ENCODE measurements around the gene MARCHF9. TPM values are rescaled to one million over a fixed set of nuclear protein-coding genes. Genes with fewer than 3 reads are reported as not detected.

The MARCHF9 gene
- total RNA-seq, 1 donor from 2014 or later, result 8.1 TPM

DNA sequence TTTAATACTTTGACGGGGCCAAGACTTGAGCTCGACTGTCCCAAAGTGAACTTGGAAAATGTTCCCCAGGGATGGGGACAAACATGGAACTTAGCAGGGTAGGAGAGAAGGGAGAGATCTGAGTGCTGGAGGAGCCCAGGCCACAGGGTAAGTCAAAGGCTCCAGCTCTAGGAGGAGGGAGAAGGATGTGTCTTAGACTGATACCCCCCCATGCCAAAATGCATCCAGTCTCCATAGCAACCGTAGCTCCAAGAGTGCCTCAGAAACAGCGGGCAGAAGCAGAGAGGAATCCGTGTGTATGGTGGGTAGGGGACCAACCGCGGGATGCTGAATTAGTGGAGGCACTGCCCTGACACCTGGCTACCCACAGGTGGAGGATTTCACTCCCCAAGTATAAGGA, 15.5 kb upstream of the MARCHF9 start:
- H4K20me1 ChIP-seq (ENCODE audit: low read depth), result peaks cover 38% of the 10 kb centered on the region
- peak overlapping the region; percentile 98 for H3K4me2 ChIP-seq
- peaks cover 51% of the 10 kb centered on the region for H3K4me1 Mint-ChIP-seq
- no peaks in the 10 kb centered on the region for H3K36me3 Mint-ChIP-seq
- H3K4me3 ChIP-seq, result peak overlapping the region; percentile 80
- H3K27me3 ChIP-seq, result peaks cover 95% of the 10 kb centered on the region
- H3K9ac ChIP-seq, result no peak overlapping the region
- H3K9me3 Mint-ChIP-seq, result no peaks in the 10 kb centered on the region
- peaks cover 35% of the 10 kb centered on the region for H3K27me3 Mint-ChIP-seq (ENCODE audit: insufficient read depth, low read depth)
- peaks cover 42% of the 10 kb centered on the region for H3F3A ChIP-seq (ENCODE audit: low read depth)
- H3K4me3 Mint-ChIP-seq, result peak overlapping the region; percentile 92
- peaks cover 24% of the 10 kb centered on the region for H3K4me1 ChIP-seq
- peak; percentile 21 for DNase-seq (ENCODE audit: low spot score)
- no peak overlapping the region for H3K27ac Mint-ChIP-seq
- H3K79me2 ChIP-seq (ENCODE audit: low read depth), result no peaks in the 10 kb centered on the region
- no peaks in the 10 kb centered on the region for H3K9me3 ChIP-seq (ENCODE audit: low read depth)
- no peak for TF ChIP-seq EZH2 (IDR thresholded peaks at IDR 0.05)
- TF ChIP-seq, protein P1, sequence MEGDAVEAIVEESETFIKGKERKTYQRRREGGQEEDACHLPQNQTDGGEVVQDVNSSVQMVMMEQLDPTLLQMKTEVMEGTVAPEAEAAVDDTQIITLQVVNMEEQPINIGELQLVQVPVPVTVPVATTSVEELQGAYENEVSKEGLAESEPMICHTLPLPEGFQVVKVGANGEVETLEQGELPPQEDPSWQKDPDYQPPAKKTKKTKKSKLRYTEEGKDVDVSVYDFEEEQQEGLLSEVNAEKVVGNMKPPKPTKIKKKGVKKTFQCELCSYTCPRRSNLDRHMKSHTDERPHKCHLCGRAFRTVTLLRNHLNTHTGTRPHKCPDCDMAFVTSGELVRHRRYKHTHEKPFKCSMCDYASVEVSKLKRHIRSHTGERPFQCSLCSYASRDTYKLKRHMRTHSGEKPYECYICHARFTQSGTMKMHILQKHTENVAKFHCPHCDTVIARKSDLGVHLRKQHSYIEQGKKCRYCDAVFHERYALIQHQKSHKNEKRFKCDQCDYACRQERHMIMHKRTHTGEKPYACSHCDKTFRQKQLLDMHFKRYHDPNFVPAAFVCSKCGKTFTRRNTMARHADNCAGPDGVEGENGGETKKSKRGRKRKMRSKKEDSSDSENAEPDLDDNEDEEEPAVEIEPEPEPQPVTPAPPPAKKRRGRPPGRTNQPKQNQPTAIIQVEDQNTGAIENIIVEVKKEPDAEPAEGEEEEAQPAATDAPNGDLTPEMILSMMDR (IDR thresholded peaks at IDR 0.05), result no peak
- TF ChIP-seq EZH2phosphoT487 (IDR thresholded peaks at IDR 0.05), result no peak
- no peak overlapping the region for H3K27ac ChIP-seq
- H2AFZ ChIP-seq (replicated peaks), result no peak overlapping the region
- no peaks in the 10 kb centered on the region for H3K36me3 ChIP-seq

DNA sequence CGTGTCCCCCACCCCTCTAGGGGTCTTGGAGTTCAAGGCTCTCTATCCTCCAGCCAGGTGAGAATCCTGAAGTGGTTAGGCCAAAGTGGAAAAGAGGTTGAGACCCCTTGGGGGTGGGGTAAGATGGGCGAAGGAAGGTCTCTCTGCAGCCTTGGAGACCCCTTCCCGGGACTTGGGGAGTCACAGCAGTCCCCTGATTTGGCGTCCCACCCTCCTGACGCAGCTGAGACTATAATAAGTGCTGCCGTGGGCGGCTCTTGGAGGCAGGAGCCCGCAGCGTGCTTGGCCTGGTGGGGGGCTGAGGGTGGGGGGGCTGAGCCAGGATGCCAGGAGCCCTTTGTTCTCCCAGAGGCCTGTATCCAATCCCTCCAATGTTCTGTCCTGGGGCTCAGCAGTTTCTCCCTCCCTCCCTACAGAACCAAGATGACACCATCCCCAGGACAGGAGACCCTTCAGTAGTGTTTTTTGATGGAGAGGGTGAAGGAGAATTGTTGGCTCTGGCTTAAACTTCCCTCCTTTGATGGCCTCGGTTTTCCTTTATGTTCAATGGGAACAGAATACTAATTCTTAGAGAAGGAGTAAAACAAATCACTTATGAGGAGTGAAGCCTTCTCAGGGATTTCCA, 14.9 kb upstream of the MARCHF9 start:
- Histone ChIP-seq H3K79me2 (ENCODE audit: low read depth) (no peaks in the 10 kb centered on the region), H4K20me1 (ENCODE audit: low read depth) (peaks cover 31% of the 10 kb centered on the region), H3K27ac (no peak overlapping the region), H2AFZ (replicated peaks) (no peak overlapping the region), H3K9ac (no peak overlapping the region), H3K36me3 (no peaks in the 10 kb centered on the region), H3K27me3 (peaks cover 89% of the 10 kb centered on the region), H3K4me1 (peaks cover 24% of the 10 kb centered on the region), H3K9me3 (ENCODE audit: low read depth) (no peaks in the 10 kb centered on the region), H3K4me2 (peak overlapping the region; percentile 0), H3F3A (ENCODE audit: low read depth) (peaks cover 48% of the 10 kb centered on the region), H3K4me3 (no peak overlapping the region)
- Mint-ChIP-seq H3K36me3 (no peaks in the 10 kb centered on the region), H3K27me3 (ENCODE audit: insufficient read depth, low read depth) (peaks cover 30% of the 10 kb centered on the region), H3K27ac (no peak overlapping the region), H3K4me3 (peak overlapping the region; percentile 92), H3K4me1 (peaks cover 46% of the 10 kb centered on the region), H3K9me3 (no peaks in the 10 kb centered on the region)
- TF ChIP-seq EZH2phosphoT487 (IDR thresholded peaks at IDR 0.05) (no peak), EZH2 (IDR thresholded peaks at IDR 0.05) (no peak)
- TF ChIP-seq, protein P1 (IDR thresholded peaks at IDR 0.05), result no peak
- DNase-seq (ENCODE audit: low spot score), result peak; percentile 23

DNA sequence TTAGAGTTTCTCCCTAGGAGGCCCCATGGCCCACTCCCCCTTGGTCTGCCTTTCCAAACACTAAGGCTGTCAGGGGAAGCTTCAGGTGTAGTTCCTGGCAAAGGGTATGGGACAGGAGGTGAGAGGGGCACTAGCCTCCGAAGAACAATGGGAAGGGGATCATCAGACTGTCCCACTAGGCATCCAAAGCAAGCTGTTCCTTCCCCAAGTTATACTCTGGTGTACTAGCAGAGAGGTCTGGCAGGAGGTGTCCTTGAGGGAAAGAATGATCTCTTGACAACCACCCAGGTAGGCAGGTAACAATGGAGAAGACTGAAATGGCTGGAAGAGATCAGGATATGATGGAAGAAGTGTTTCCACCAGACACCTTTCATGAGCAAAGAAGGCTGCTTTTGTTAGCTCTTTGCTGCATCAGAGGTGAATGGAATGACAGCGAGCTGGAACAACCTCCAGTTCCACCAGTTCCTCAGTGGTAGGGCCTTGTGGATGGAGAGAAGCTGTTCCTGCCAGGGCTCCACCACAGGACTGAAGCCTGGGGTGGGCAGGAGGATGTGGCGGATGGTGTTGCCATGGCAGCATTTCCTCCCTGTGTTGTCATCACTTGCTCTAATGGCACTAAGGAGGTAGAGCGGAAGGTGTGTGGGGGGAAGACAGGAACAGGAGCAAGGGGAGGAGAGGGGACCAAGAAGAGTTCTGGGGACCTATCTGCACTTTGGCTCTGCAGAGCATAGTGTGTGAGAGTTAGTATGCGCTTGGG, 14.1 kb upstream of the MARCHF9 start:
- TF ChIP-seq EZH2phosphoT487 (IDR thresholded peaks at IDR 0.05), result no peak
- no peak for TF ChIP-seq EZH2 (IDR thresholded peaks at IDR 0.05)
- TF ChIP-seq, protein P1 (IDR thresholded peaks at IDR 0.05), result no peak

More for the DNA sequence above, 14.1 kb upstream of the MARCHF9 start:
- Histone ChIP-seq H3K79me2 (ENCODE audit: low read depth) (peaks cover 4% of the 10 kb centered on the region), H3K36me3 (no peaks in the 10 kb centered on the region), H3K4me1 (peaks cover 25% of the 10 kb centered on the region), H3K4me3 (no peak overlapping the region), H3K4me2 (no peak overlapping the region), H3K9ac (no peak overlapping the region), H4K20me1 (ENCODE audit: low read depth) (peaks cover 23% of the 10 kb centered on the region), H2AFZ (replicated peaks) (no peak overlapping the region), H3K27me3 (peaks cover 81% of the 10 kb centered on the region), H3K27ac (no peak overlapping the region), H3F3A (ENCODE audit: low read depth) (peaks cover 51% of the 10 kb centered on the region), H3K9me3 (ENCODE audit: low read depth) (no peaks in the 10 kb centered on the region)
- H3K4me1 Mint-ChIP-seq, result peaks cover 44% of the 10 kb centered on the region
- peak overlapping the region; percentile 68 for H3K4me3 Mint-ChIP-seq
- peak overlapping the region; percentile 35 for H3K27ac Mint-ChIP-seq
- H3K9me3 Mint-ChIP-seq, result no peaks in the 10 kb centered on the region
- peaks cover 24% of the 10 kb centered on the region for H3K27me3 Mint-ChIP-seq (ENCODE audit: insufficient read depth, low read depth)
- no peaks in the 10 kb centered on the region for H3K36me3 Mint-ChIP-seq
- no peak for DNase-seq (ENCODE audit: low spot score)
